Fibroblast of gingiva (primary cell): ENCODE measurements around the gene GPR161.
A peak's percentile ranks its signal among the peaks of the same experiment; 100 is the strongest.

Experiments used
- DNase-seq: peaks from one replicate; pipeline ENCODE4 v3.0.0-alpha.2; 2011; ENCODE audit warnings: low read depth

The GPR161 gene

DNA sequence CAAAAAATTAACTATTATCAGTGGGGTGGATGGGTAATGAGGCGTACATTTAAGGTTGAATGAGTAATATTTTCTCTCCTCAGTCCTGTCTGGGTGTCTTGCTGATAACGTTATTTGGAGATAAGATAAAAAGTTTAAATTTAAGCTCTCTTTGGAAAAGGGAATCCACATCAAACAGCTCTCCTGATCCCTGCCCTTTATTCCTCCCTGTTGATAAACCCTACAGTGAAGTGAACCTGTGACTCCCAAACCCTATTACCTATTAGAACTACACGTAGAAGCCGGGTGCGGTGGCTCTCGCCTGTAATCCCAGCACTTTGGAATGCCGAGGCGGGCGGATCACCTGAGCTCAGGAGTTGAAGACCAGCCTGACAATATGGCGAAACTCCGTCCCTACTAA is 9.9 kb upstream of the GPR161 start:
- DNase-seq: no peak

- DNase-seq: no peak
Observed at GRCh38 chr1:168146160-168146539, 9.4 kb upstream of the GPR161 start.

GRCh38 chr1:168145184-168146159 is 8.7 kb upstream of the GPR161 start:
- DNase-seq: peak; percentile 66

DNA sequence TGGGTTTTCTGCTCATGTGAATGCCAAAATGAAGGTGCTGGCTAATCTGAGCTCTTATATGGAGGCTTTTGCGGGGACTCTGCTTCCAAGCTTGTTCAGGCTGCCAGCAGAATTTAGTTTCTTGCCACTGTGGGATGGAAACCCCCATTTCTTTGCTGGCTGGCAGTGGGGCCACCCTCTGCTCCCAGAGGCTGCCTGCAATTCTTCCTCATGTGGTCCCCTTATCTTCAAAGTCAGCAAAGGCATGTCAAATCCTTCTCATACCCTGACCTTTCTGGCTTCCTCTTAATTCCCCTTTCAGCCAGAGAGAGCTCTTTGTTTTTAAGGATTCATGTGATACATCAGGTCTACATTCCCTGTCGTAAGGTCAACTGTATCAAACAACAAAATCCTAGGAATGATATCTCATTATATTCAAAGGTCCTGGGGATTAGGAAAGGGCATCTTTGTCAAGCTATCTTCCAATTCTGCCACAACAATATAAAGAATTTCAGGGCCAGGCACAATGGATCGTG is 5.2 kb upstream of the GPR161 start:
- no peak for DNase-seq

DNA sequence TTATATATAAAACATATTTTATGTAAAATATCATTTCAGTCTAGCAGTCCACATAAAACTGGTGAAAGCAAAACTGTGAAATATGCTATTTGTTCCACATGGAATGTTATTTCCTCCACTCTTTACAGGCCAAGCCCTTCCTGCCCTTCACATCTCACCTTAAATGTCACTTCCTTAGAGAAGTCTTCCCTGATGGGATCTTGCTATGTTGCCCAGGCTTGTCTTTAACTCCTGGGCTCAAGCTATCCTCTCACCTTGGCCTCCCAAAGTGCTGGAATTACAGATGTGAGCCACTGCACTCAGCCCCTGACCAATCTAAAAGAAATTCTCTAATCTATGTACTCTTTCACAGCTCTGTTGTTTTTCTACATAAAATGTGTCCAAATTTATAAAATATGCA is 2.3 kb upstream of the GPR161 start:
- DNase-seq: no peak

- DNase-seq: no peak
Observed at GRCh38 chr1:168138134-168138533, 1.4 kb upstream of the GPR161 start.

- no peak for DNase-seq
Observed at GRCh38 chr1:168137515-168137821, 738 bp upstream of the GPR161 start.

DNA sequence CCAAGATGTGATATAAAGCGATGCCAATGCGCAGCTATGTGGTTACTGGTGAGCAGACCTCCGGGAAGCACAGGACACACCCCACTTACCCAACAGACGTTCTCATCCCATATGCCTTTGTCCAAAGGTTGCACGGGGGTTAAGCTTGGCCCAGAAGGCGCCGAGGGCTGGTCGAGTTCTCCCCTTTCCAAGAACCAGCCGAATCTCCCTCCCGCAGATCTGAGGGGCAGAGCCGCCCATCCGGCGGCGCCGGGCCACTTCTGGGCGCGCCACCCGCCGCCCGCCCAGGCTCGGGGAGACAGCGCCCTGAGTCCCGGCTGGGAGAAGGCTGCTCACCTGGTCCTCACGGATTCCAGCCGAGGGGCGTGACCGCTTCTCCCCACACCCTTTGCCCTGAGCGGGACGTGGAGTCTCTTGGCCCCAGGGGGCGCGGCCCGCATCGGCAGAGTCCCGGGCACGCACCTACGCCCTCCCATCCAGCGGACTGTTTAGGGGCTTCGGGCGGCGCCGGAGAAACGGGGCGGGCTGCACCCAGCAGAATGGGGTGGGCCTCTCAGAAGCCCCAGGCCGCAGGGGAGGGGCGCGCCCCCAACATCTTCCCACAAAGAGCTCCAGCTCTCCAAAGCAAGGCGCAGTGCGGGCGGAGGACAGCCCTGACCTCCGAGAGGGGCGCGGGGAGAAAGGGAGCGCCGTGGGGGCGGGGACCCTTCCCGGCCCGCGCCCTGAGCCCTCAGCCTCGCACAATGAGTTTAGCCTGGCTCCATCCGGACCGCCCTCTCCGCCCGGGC is 615 bp downstream of the GPR161 start:
- peak; percentile 33 for DNase-seq

DNA sequence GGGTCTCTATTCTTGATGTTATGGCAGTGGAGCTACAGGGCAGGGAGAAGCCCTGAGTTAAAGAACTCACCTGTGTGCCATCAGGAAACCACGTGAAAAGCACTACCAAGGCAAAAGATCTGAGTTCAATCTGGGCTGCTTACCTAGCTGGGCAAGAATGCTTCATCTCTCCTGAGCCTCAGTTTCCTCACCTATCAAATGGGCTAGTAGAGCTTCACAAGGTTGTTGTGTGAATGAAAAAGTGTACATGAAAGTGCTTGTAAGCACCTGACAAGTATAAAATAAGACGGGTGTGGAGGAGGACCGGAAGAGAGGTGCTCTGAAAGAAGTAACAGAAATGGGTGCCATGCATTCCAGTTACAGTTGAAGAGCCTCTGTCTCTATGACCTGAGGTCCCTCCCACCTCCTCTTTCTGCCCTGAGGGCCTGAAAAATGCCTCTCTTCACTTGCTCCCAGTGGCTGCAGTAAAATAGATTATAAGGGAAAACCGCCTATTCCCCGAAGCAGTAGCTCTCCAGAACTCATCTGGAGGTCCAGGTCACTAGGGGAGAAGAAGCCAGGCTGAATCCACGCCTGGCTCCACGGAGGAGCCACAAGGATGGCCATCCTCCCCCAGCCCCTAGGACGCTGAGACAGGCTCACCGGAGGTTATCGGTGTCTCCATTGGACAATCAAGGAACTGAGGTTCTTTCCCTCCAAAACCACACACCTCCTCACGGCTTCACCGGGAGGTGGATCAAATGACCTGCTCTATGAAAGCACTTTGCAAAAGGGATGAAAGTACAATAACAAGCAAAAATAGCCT is 1.4 kb downstream of the GPR161 start:
- no peak for DNase-seq

- DNase-seq: no peak
Observed at GRCh38 chr1:168134642-168135041, 2.1 kb downstream of the GPR161 start.

- no peak for DNase-seq
Observed at GRCh38 chr1:168134132-168134531, 2.6 kb downstream of the GPR161 start.

GRCh38 chr1:168129933-168130332 is 6.8 kb downstream of the GPR161 start:
- no peak for DNase-seq

GRCh38 chr1:168127503-168127902 is 9.2 kb downstream of the GPR161 start:
- DNase-seq: no peak

DNA sequence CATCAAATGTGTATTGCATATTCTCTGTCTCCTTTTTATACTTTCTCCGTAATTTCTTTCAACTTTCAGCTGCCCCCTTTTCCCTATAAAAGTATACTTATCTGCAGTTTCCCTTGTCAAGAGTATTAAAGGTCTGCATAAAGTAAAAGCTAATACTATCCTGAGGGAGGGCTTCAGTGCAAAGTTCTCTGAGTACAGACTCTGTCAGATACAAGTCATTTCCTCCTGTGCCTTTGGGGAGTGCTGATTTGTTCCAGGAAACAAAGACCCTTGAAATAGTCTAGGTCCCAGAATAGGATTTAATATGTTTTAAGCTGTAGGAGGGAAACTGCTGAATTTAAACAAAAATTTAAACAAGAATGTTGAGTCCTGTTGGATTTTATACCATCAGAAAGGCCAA is 11.7 kb downstream of the GPR161 start:
- no peak for DNase-seq

DNA sequence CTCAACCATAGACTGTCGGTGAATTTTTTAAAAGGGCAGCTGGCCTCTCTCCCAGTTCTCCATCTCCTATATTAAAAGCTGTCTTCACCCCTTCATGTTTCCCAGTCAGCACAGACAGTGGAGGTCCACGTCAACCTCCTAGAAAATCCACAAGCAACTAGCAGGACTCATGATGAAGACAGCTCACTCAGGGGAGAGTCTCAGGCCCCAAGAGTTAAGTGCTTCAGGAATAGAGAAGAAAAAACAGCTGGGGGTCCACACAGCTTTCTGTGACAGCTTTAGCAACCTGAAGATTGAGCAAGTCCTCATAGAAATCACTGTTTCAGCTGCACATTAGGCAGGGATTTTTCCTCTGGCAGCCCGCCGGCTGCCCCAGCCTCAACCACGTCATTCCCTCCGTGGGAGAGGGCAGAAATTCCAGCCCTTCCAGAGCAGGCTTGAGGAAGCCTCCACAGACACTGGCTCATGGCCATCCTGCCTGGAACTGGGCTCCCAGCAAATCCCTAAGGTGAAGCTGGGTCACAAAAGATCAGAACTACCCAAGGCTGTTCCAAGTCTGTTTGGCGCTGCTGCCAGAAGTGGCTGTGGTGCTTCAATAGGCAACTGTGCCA is 15.2 kb downstream of the GPR161 start:
- DNase-seq: peak; percentile 88

DNA sequence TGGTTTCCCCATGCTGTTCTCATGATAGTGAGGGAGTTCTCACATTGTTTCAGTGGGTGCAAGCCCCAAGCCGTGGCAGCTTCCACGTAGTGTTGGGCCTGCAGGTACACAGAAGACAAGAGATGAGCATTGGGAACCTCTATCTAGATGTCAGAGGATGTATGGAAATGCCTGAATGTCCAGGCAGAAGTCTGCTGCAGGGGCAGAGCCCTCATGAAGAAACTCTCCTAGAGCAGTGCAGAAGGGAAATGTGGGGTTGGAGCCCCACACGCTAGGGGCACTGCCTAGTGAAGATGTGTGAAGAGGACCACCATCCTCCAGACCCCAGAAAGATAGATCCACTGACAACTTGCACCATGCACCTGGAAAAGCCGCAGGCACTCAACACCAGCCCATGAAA is 17.0 kb downstream of the GPR161 start:
- no peak for DNase-seq

DNA sequence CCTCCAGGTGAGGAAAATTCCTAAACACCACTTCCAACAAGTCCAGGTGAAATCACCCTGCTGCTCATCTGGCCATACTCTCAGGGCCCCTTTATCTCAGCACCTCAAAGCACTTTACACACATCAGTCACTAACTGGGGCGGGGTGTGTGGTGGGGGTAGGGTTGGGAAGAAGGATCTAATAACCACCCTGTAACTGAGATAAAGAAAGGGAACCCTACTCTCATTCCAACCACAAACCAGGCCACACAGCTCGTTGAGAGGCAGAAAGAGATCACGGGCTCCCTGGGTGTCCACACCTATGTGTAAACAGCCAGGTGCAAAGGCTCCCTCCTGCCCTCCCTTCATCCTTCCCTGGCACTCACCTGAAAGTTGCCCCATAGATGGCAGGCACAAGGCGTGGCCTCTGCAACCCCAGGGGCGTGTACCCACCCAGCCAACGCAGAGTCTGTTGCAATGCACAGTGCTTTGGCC is 20.4 kb downstream of the GPR161 start:
- DNase-seq: no peak

DNA sequence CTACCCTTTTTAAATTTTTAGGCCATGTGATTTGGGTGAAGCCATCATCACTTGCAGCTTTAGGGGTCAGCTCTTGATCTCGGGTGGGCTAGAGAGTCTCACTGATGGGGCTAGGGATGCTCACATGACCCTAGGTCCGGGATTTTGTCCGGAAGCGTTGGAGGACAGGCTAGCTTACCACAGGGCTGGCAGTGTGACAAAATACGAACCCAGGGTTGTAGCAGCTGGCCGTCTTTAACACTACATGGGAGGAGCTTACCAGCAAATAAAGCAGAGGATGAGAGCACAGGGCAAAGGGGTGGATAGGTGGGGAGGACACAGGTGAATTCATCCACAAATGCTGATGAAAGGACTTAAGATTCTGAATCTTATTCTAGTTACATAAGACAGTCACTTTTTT is 21.9 kb downstream of the GPR161 start:
- no peak for DNase-seq

DNA sequence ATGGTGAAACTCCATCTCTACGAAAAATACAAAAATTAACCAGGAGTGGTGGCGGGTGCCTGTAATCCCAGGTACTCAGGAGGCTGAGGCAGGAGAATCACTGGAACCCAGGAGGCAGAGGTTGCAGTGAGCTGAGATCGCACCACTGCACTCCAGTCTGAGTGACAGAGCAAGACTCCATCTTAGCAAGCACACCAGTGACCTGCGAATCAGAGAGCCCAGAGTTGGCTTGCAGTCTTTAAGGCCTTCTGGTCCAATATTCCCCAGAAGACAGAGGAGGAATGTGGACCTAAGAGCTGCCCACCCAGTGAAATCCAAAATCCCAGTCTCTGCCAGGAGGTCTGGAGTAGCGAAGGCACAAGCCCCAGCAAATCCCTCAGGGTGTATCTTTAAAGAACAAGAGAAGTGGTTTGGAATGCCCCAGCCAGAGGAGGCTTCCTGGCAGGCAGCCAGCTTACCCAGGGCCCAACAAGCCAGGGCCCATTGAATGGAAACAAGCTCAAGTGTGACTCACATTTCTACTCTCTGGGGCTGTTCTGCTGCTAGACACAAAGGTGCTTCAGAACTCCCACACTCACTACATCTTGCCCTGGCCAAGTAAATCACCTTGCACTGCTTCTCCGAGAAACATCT is 23.9 kb downstream of the GPR161 start:
- peak; percentile 19 for DNase-seq

GRCh38 chr1:168110896-168111545 is 25.7 kb downstream of the GPR161 start:
- DNase-seq: no peak

DNA sequence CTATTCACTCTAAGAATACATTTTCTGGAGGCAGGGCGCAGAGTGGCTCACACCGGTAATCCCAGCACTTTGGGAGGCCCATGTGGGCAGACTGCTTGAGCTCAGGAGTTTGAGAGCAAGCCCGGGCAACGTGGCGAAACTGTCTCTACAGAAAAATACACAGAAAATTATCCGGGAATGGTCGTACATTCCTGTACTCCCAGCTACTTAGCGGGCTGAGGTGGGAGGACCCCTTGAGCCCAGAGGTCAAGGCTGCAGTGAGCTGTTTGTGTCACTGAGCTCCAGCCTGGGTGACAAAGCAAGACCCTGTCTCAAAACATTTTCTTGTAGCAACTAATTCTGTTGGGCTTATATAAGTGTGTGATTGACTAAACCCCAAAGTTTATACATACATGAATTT is 30.5 kb downstream of the GPR161 start:
- no peak for DNase-seq
